Trophoblast cell (in vitro differentiated cells and primary cell): ENCODE data around the gene ERCC1.

Source experiments
- DNase-seq, 2 donors: peaks; one replicate each; pipeline ENCODE4 v3.0.0-alpha.2; 2016
- H2AFZ ChIP-seq: 2 replicates; pipeline ENCODE4 v1.6.1; 2013; ENCODE audit warnings: low read length, moderate library complexity, mild to moderate bottlenecking; ENCODE audit not compliant: insufficient read depth, poor library complexity
- H2AK5ac ChIP-seq: 2 replicates; pipeline ENCODE4 v1.6.1; 2013; ENCODE audit warnings: mild to moderate bottlenecking, low read length
- H2BK120ac ChIP-seq: 2 replicates; pipeline ENCODE4 v1.6.1; 2013; ENCODE audit warnings: low read length, mild to moderate bottlenecking, moderate library complexity; ENCODE audit not compliant: insufficient read depth, poor library complexity
- H2BK12ac ChIP-seq: 2 replicates; pipeline ENCODE4 v1.6.1; 2013; ENCODE audit warnings: mild to moderate bottlenecking, low read length, moderate library complexity
- H2BK5ac ChIP-seq: 2 replicates; pipeline ENCODE4 v1.6.1; 2013; ENCODE audit warnings: low read length, low read depth, moderate library complexity, mild to moderate bottlenecking; ENCODE audit not compliant: poor library complexity
- H3K14ac ChIP-seq: 2 replicates; pipeline ENCODE4 v1.6.1; 2013; ENCODE audit warnings: mild to moderate bottlenecking, low read length
- H3K18ac ChIP-seq: 2 replicates; pipeline ENCODE4 v1.6.1; 2013; ENCODE audit warnings: mild to moderate bottlenecking, low read length
- H3K23ac ChIP-seq: 2 replicates; pipeline ENCODE4 v1.6.1; 2013; ENCODE audit warnings: low read length
- H3K27ac ChIP-seq: 2 replicates; pipeline ENCODE4 v1.5.1; 2013; ENCODE audit warnings: low read depth, mild to moderate bottlenecking, inconsistent platforms, low read length, moderate library complexity
- H3K27me3 ChIP-seq: 2 replicates; pipeline ENCODE4 v1.6.1; 2013; ENCODE audit warnings: inconsistent platforms, mild to moderate bottlenecking, low read length, moderate library complexity; ENCODE audit not compliant: insufficient read depth
- H3K36me3 ChIP-seq, 2 experiments: 1 replicate in 1 of 2; 2 replicates in 1 of 2; pipeline ENCODE4 v1.6.1; 2013; ENCODE audit warnings: low read length in 2 of 2, mild to moderate bottlenecking in 2 of 2, moderate library complexity in 1 of 2; ENCODE audit not compliant: insufficient read depth in 2 of 2, control insufficient read depth in 1 of 2
- H3K4ac ChIP-seq: 2 replicates; pipeline ENCODE4 v1.6.1; 2013; ENCODE audit warnings: low read depth, mild to moderate bottlenecking, low read length, moderate library complexity
- H3K4me1 ChIP-seq, 2 experiments: 1 replicate in 1 of 2; 2 replicates in 1 of 2; pipeline ENCODE4 v1.6.1; 2013; ENCODE audit warnings: low read length in 2 of 2, mild to moderate bottlenecking in 2 of 2, moderate library complexity in 1 of 2; ENCODE audit not compliant: insufficient read depth in 2 of 2, control insufficient read depth in 1 of 2
- H3K4me2 ChIP-seq: 2 replicates; pipeline ENCODE4 v1.6.1; 2013; ENCODE audit warnings: inconsistent platforms, mild to moderate bottlenecking, low read length, moderate library complexity
- H3K4me3 ChIP-seq: 2 replicates; pipeline ENCODE4 v1.5.1; 2013; ENCODE audit warnings: mild to moderate bottlenecking, low read depth, low read length, inconsistent platforms
- H3K79me1 ChIP-seq: one replicate; pipeline ENCODE4 v1.6.1; 2013; ENCODE audit warnings: low read length
- H3K79me2 ChIP-seq: 2 replicates; pipeline ENCODE4 v1.6.1; 2013; ENCODE audit warnings: low read length, mild to moderate bottlenecking; ENCODE audit not compliant: control insufficient read depth, insufficient read depth, poor library complexity
- H3K9ac ChIP-seq: 2 replicates; pipeline ENCODE4 v1.6.1; 2013; ENCODE audit warnings: mild to moderate bottlenecking, low read length
- H3K9me3 ChIP-seq: 2 replicates; pipeline ENCODE4 v1.6.1; 2013; ENCODE audit warnings: low read depth, mild to moderate bottlenecking, control low read depth, inconsistent platforms, low read length; ENCODE audit not compliant: insufficient read depth
- H4K12ac ChIP-seq: 2 replicates; pipeline ENCODE4 v1.6.1; 2013; ENCODE audit warnings: low read depth, mild to moderate bottlenecking, low read length, moderate library complexity
- H4K8ac ChIP-seq: 2 replicates; pipeline ENCODE4 v1.6.1; 2013; ENCODE audit warnings: low read depth, mild to moderate bottlenecking, low read length, moderate library complexity
- H4K91ac ChIP-seq: one replicate; pipeline ENCODE4 v1.6.1; 2013; ENCODE audit warnings: low read depth, mild to moderate bottlenecking, low read length, moderate library complexity
- WGBS: extraction: QIAGEN DNeasy Blood & Tissue Kit; methylation state at CpG from one replicate; pipeline ENCODE4 v1.1.7; 2013; ENCODE audit warnings: missing lambda C conversion rate; ENCODE audit not compliant: insufficient read length, insufficient coverage; ENCODE audit errors: extremely low coverage; 5-methylcytosine and 5-hydroxymethylcytosine counted together

Gene ERCC1

GRCh38 chr19:45468803-45469131, 45.0 kb upstream of the ERCC1 start:
- H3K4me1 ChIP-seq: peaks cover 11 to 14% of the 10 kb centered on the region in 2 experiments
- WGBS: no CpG with 5 or more reads among the region's 19 CpGs
- peaks cover 14 to 21% of the 10 kb centered on the region in 2 experiments for H3K36me3 ChIP-seq
- no peak overlapping the region for H2AK5ac ChIP-seq
- peak overlapping the region; percentile 17 for H3K18ac ChIP-seq
- H3K9ac ChIP-seq: peak overlapping the region; percentile 76
- H3K14ac ChIP-seq: peak overlapping the region; percentile 63
- H2BK5ac ChIP-seq: no peak overlapping the region
- H3K9me3 ChIP-seq: peaks cover 4% of the 10 kb centered on the region
- H3K4me3 ChIP-seq: peak overlapping the region; percentile 75
- H4K91ac ChIP-seq: peak overlapping the region; percentile 43
- no peak overlapping the region for H3K4ac ChIP-seq
- H3K23ac ChIP-seq: no peak overlapping the region
- peak overlapping the region; percentile 26 for H3K27ac ChIP-seq
- no peak overlapping the region for H4K12ac ChIP-seq
- no peak overlapping the region for H2BK12ac ChIP-seq
- H4K8ac ChIP-seq: peak overlapping the region; percentile 77
- DNase-seq: no peak
- peak overlapping the region; percentile 98 for H3K4me2 ChIP-seq
- H2AFZ ChIP-seq: peak overlapping the region; percentile 78
- peak overlapping the region; percentile 53 for H2BK120ac ChIP-seq
- peaks cover 9% of the 10 kb centered on the region for H3K79me1 ChIP-seq
- peaks cover 2% of the 10 kb centered on the region for H3K79me2 ChIP-seq
- no peaks in the 10 kb centered on the region for H3K27me3 ChIP-seq

- peak overlapping the region; percentile 30 for H3K18ac ChIP-seq
- H3K9ac ChIP-seq: peak overlapping the region; percentile 35
- no peak overlapping the region for H4K12ac ChIP-seq
- WGBS: no CpG with 5 or more reads among the region's 31 CpGs
- peaks cover 9% of the 10 kb centered on the region for H3K79me1 ChIP-seq
- H3K23ac ChIP-seq: no peak overlapping the region
- no peak overlapping the region for H4K8ac ChIP-seq
- no peak overlapping the region for H3K14ac ChIP-seq
- H3K4me3 ChIP-seq: peak overlapping the region; percentile 75
- peaks cover 11 to 14% of the 10 kb centered on the region in 2 experiments for H3K4me1 ChIP-seq
- no peak overlapping the region for H3K4ac ChIP-seq
- H2BK120ac ChIP-seq: no peak overlapping the region
- no peak overlapping the region for H2BK5ac ChIP-seq
- H3K27me3 ChIP-seq: no peaks in the 10 kb centered on the region
- peak overlapping the region; percentile 33 for H2AFZ ChIP-seq
- no peak for DNase-seq
- H3K9me3 ChIP-seq: peaks cover 4% of the 10 kb centered on the region
- H3K4me2 ChIP-seq: peak overlapping the region; percentile 98
- peaks cover 2% of the 10 kb centered on the region for H3K79me2 ChIP-seq
- H2BK12ac ChIP-seq: no peak overlapping the region
- no peak overlapping the region for H4K91ac ChIP-seq
- no peak overlapping the region for H2AK5ac ChIP-seq
- H3K36me3 ChIP-seq: peaks cover 14 to 18% of the 10 kb centered on the region in 2 experiments
- no peak overlapping the region for H3K27ac ChIP-seq
These were observed 44.5 kb upstream of the ERCC1 start for GRCh38 chr19:45468159-45468651.

DNA sequence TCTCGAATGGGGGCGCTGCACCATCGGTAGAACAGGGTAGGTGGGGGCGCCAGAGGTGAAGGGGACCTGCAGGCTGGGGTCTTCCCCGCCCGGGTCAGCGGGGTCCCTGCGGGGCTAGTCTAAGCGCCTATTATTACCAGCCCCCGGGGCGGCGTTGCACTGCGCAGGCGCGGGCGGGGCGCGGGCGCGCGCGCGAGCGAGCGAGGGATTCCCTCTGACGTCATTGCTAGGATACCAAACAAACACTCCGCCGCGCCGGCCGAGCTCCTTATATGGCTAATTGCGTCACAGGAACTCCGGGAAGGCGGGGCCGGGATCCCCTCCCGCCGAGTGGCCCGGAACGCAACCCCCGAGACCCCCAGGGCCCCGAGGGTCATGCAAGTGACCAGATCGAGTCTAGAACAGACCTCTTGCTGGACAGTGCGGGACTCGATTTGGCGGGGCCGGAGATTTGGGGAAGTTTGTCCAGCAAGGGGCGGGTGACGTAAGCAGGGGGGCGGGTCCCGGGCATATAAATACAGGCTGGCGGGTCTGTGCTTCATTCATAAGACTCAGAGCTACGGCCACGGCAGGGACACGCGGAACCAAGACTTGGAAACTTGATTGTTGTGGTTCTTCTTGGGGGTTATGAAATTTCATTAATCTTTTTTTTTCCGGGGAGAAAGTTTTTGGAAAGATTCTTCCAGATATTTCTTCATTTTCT, 43.9 kb upstream of the ERCC1 start, which contains the start of gene FOSB:
FOSB (plus strand) TSS at position 541 of the 703 bp plus-strand sequence. CDS start 591 bp downstream, outside the sequence.
- H3K9me3 ChIP-seq: peaks cover 4% of the 10 kb centered on the region
- peak; percentile 96 to 99 for DNase-seq
- peak within 1 kb of the TSS; percentile 77 for H4K8ac ChIP-seq
- H2BK120ac ChIP-seq: peak within 1 kb of the TSS; percentile 7
- H3K36me3 ChIP-seq: peaks cover 10 to 13% of the 10 kb centered on the region in 2 experiments
- H3K14ac ChIP-seq: peak within 1 kb of the TSS; percentile 9
- WGBS: no CpG with 5 or more reads among the region's 56 CpGs
- peak within 1 kb of the TSS; percentile 26 for H3K27ac ChIP-seq
- peak within 1 kb of the TSS; percentile 39 for H4K12ac ChIP-seq
- no peak within 1 kb of the TSS for H2AK5ac ChIP-seq
- H3K79me1 ChIP-seq: peaks cover 9% of the 10 kb centered on the region
- no peak within 1 kb of the TSS for H3K23ac ChIP-seq
- H2BK5ac ChIP-seq: peak within 1 kb of the TSS; percentile 74
- peaks cover 2% of the 10 kb centered on the region for H3K79me2 ChIP-seq
- H3K4me3 ChIP-seq: peak within 1 kb of the TSS; percentile 76
- H3K18ac ChIP-seq: peak within 1 kb of the TSS; percentile 30
- no peak within 1 kb of the TSS for H3K4ac ChIP-seq
- H3K4me2 ChIP-seq: peak within 1 kb of the TSS; percentile 98
- peak within 1 kb of the TSS; percentile 7 for H2BK12ac ChIP-seq
- H2AFZ ChIP-seq: peak within 1 kb of the TSS; percentile 78
- peak within 1 kb of the TSS; percentile 76 for H3K9ac ChIP-seq
- no peaks in the 10 kb centered on the region for H3K27me3 ChIP-seq
- peaks cover 11 to 14% of the 10 kb centered on the region in 2 experiments for H3K4me1 ChIP-seq
- H4K91ac ChIP-seq: peak within 1 kb of the TSS; percentile 70

DNA sequence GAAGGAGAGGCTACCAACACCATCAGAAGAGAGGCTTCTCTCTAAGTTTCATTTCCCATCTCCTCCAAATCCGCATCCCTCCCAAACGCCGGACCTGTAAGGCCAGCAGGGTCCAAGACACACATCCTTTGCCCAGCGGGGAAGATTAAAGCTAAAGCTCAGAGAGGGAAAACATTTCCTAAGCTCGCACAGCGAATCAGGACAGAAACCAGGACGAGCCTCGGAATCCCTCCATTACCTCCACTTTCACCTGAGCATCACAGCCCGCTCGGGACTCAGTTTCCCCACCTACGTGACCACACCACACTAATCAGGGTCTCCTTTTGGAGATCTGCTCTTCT, 43.4 kb upstream of the ERCC1 start:
- peaks cover 11 to 14% of the 10 kb centered on the region in 2 experiments for H3K4me1 ChIP-seq
- H3K79me1 ChIP-seq: peaks cover 9% of the 10 kb centered on the region
- no CpG with 5 or more reads among the region's 11 CpGs for WGBS
- H4K12ac ChIP-seq: peak overlapping the region; percentile 39
- H2BK120ac ChIP-seq: peak overlapping the region; percentile 7
- peaks cover 6 to 12% of the 10 kb centered on the region in 2 experiments for H3K36me3 ChIP-seq
- peak overlapping the region; percentile 70 for H4K91ac ChIP-seq
- H3K27ac ChIP-seq: no peak overlapping the region
- H3K23ac ChIP-seq: no peak overlapping the region
- H3K4me3 ChIP-seq: peak overlapping the region; percentile 57
- peak overlapping the region; percentile 9 for H3K14ac ChIP-seq
- H2BK5ac ChIP-seq: peak overlapping the region; percentile 44
- H3K27me3 ChIP-seq: no peaks in the 10 kb centered on the region
- peak overlapping the region; percentile 98 for H3K4me2 ChIP-seq
- H3K9me3 ChIP-seq: peaks cover 4% of the 10 kb centered on the region
- peak overlapping the region; percentile 44 for H4K8ac ChIP-seq
- no peak overlapping the region for H2AK5ac ChIP-seq
- H2AFZ ChIP-seq: peak overlapping the region; percentile 51
- peak in 1 of 2 donors; percentile 73 for DNase-seq
- H3K4ac ChIP-seq: no peak overlapping the region
- H3K9ac ChIP-seq: no peak overlapping the region
- H3K18ac ChIP-seq: peak overlapping the region; percentile 17
- peaks cover 2% of the 10 kb centered on the region for H3K79me2 ChIP-seq
- H2BK12ac ChIP-seq: peak overlapping the region; percentile 7
